GM21619 (cell line): ENCODE results near the gene FBXW11.
A peak's percentile ranks its signal among the peaks of the same experiment; 100 is the strongest.

ENCODE experiments used
- ATAC-seq: cut with Tn5 transposase; IDR thresholded peaks from one replicate; pipeline ENCODE4 v1.9.1; 2021; ENCODE audit not compliant: unreplicated experiment

FBXW11 gene

DNA sequence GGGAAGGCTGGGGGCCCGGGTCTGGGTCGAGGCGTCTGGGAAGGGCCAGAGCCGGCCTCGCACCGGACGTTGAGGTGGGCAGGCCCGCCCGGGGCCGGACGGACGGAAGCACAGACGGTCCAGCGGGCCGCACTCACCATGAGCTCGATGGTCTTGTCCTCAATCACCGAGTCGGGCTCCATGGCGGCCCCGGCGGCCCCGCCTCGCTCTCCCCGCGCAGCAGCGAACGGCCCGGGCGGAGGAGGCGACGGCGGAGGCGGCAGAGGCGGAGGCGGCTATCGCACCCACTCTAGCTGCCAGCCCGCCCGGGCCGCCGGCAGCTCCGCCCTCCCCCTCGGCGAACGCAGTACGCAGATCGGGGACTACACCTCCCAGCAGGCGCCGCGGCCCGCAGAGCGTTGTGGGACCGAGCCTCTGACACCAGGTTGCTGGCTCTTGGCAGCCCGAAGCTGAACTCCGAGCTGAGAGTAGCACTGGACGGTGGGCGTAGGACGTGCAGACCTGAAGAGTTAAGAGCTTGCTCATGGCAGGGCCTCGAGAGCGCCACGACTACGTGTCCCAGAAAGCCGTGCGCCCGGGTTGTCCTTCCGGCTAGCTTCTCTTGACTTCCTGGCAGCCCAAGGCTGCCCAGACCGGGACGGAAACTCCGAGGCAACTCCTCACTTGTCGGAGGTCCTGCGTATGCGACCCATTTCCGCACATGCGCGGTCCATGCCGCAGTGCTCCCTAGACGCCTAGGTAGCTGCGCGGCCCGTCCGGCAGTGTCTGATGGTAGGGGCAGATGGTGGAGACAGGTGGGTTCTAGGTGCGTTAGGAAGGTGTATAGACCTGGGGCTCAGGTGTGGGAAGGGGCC, at the start of gene FBXW11:
TSS of gene FBXW11 (minus strand) at position 318 of the 854 bp plus-strand sequence. CDS start at position 182, 136 bp downstream.
- peak; percentile 78 for ATAC-seq

DNA sequence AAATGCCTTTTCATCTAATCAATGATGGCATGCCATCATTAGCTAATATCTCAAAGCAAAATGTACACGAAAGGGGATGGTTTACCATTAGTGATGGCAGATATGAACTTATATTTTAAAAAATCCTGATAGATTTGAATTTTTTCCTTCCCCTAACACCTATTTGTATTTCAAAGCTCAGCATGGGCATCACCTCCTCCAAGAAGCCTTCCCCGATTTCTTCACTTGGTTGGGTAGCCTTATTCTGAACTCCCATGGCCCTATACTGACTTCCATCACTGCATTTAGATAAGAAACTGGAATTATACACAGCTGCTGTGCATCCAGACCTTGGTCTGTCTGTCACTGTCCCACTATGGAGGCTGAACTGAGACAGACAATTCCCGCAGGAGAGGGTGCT, 49.6 kb upstream of the FBXW11 start:
- ATAC-seq, result no peak

DNA sequence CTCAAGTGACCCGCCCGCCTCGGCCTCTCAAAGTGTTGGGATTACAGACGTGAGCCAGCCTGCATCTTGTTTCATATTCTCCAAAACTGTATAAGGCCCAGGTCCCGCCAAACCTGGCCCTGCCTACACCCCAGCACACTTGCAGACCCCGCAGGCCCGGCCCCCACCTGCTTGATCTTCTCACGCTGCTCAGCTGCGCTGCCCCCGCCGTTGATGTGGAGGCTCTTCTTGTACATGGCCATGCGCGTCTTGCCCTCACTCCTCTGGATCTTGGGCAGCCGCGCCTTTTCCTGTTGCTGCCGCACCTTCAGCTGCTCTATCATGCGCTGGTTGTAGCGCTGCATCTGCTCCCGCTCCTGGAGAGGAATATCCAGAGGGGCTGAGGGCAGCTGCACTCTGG, 49.0 kb upstream of the FBXW11 start:
- ATAC-seq, result no peak

DNA sequence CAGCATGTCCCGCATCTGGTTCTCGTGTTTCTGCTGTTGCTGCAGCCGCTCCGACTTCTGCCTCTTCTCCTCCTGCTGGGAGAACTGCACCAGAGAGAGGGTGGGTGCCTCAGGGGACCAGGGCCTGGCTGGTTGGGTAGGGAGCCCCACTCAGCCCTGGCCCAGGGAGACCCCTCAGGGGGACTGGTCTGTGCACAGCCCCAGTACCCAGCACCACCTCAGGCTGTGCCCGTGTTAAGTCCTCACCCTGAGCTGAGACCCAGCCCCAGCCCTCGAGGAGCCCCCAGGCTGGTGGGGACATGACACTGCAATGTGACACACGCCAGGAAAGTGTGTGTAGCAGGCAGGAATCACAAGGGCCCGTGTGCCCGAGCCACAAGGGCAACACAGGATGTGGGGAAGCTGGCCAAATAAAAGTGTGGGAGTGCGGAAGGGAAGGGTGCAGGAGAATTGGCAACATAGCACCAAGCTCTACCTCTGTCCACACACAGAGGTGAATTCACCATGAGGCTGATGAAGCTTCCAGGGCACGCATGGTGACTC, 48.2 kb upstream of the FBXW11 start:
- no peak for ATAC-seq

DNA sequence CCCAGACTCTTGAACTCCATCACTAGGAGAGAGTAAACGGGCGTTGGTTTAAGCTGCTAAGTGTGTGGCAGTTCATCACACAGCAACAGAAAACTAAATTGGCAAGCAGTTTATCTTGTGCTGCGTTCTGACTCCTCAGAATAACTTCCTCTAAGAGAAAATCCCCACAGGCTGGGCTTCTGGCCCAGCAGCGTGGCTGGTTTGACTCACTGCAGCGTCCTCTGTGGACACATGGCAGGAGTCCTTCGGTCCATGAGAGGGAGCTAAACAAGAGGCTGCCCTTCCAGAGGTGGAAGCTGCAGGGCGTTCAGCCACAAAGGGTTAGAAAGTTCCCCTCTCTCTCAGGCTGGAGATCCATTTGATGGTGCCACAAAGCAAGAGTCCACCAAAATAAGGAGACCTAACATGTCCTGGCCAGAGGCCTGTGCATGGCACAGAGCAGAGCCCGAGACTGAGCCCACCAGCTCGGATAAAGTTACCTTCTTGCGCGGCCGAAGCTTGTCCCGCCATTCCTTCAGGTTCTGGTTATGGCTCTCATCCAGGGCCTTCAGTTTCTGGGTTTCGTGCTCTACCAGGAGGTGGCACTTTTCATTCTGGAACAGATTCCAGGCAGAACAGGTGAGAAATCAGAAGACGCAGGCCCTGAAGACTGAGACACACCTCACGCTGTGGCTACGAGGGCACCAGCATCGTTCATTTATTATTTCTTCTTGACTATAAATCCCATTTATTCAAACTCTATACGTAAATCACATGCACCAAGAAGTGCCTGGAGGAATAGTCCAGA, 46.2 kb upstream of the FBXW11 start:
- no peak for ATAC-seq

DNA sequence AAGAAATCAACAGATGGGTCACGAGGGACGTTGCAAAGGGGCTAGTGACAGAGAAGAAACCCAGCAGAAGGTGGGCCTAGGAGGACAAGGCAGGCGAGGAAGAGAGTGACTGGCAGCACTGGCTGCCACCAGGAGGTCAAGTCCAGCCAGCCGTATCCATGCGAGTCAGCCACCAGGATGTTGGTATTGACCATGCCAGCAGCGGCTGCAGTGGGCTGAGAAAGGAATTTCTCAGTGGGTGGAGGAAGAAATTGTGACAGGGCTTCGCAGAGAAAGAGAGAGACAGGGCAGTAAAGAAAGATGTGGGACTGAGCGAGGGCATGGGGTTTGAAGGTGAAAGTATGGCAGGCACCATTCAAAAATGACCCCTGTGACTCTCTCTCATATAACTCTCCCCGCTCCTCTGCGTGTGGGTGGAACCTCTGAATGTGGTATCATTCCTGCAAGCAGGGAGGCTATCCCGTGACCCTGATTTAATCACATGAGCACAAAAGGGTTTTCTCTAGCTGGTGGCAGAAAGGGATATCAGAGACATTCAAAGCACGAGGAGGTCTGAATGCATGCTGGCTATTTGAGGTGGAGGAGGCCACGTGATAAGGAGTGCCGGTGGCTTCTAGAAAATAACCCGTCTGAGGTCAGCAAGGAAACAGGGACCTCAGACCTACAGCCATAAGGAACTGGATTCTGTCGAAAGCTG, 45.4 kb upstream of the FBXW11 start:
- ATAC-seq, result no peak

DNA sequence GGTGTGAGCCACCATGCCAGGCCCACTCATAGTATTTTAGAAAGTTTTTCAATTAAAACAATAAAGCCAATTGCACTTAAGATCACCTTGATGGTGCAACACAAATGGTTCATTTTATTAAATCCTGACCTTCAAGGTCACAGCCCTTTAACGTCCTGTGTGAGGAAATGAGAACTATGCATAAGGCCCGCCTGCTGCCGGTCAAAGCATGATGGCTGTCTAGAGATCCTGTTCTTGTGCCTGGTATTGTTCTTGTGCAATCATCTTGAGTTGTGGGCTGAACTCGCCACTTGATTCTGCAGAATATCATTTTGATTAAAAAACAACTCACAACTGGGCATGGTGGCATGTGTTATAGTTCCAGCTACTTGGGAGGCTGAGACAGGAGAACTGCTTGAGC, 43.6 kb upstream of the FBXW11 start:
- ATAC-seq, result no peak

DNA sequence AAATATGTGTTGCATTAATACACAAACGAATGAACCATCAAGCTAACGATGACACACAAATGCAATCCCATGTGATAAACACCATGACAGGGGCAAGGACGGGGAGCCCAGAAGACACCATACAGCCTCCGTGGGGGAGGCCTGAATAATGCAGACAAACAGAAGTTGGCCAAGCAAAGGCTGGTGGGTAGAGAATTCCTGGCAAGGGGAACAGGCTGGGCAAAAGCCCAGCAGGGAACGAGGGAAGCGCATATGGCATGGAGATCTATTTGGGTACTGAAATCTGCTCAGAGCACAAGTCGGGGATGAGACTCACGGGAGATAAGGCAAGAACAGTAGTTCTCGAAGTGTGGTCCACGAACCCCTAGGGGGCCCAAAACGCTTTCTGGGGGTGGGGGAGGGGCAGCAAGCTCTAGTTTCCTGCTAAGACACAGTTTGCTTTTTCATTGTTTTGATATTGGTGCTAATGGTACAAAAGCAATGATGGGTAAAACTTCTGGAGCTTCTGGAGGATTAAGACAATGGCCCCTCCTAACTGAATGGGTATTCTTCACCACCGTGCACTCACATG, 42.9 kb upstream of the FBXW11 start:
- no peak for ATAC-seq

DNA sequence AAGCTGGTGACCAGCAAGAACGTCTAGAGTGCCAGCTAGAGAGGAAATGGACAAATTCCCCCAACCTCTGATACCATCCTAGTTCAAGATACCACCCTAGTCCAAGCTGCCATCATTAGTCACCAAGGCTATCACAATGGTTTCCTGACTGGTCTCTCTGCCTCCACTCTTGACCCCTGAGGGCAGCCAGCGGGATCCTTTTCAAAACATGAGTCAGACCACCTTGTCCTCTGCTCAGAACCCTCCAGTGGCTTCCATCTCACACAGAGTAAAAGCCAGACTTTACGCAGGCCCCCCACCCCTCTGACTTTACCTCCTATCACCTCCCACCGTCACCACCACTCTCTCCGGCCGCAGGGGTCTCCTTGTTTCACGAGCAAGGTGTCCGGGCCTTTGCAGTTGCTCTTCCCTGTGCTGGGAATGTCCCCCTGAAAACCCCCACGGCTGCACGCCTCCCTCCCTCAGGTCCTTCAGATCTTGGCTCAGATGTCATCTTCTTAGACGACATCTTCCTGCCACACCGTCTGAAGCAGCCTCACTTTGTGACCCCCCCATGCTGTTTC, 42.2 kb upstream of the FBXW11 start:
- no peak for ATAC-seq

DNA sequence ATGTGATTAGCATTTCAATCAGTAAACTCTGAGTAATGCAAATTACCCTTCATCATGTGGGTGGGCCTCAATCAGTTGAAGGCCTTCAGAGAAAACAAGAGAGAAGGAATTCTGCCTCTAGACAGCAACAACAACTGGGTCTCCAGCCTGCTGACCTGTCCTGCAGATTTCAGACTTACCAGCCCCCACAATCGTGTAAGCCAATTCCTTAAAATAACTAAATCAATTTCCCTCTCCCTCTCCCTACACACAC, 41.7 kb upstream of the FBXW11 start:
- ATAC-seq, result no peak

DNA sequence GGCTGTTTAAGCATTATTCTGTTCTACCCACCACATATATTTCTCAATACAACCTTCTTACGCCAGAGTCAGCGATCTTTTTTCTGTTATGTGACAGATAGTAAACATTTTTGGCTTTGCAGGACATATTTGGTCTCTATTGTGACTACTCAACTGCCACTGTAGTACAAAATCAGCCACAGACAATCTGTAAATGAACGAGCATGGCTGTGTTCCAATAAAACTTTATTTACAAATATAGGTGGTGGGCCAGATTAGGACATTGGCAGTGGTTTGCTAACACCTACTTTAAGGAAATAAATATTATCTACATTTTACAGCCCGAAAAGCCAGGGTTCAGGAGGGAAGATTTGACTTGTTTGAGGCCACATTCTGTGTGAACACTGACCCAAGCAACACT, 40.2 kb upstream of the FBXW11 start:
- ATAC-seq, result no peak

DNA sequence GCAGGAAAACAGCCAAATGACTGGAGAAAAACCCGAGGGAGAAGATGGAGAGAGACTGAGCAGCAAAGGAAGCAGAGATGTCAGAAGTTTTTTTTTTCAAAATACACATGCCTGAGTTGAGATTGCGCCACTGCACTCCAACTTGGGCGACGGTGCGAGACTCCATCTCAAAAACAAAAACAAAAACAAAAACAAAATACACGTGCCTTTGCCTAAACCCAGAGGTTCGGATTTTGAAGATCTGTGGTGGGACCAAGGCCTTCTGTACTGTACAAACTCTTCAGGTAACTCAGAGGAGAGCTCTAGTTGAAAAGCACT, 38.8 kb upstream of the FBXW11 start:
- ATAC-seq, result no peak

DNA sequence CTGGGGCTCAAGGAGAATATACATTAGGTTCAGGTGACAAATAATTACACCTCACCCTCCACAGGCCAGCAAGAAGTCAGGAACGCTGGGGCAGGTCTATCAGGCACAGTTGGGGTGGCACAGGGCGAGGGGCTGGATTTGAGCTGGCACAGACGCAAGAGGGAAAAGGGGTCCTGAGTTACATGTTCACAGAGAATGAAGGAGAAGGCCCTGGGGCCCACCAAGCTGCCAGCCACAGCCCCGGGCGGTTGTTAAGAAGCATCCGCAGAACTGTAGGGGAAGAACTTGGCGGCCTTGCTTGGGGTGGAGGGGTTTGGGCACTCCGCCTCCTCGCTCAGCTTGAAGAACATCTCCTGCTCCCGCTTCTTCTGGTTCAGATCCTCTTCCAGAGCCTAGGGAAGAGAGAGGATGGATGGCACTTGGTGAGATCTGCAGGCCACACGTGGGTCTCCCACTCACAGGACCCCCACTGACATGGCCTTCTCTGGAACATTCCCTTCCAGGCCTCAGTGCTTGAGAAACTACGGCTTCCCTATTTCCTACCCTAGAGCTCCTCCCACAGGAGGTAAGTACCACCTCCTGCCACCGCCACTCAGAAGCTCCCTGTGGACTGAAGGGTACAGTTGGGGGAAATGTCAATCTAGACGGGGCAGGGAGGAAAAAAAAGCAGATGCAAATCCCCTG, 38.3 kb upstream of the FBXW11 start:
- no peak for ATAC-seq

DNA sequence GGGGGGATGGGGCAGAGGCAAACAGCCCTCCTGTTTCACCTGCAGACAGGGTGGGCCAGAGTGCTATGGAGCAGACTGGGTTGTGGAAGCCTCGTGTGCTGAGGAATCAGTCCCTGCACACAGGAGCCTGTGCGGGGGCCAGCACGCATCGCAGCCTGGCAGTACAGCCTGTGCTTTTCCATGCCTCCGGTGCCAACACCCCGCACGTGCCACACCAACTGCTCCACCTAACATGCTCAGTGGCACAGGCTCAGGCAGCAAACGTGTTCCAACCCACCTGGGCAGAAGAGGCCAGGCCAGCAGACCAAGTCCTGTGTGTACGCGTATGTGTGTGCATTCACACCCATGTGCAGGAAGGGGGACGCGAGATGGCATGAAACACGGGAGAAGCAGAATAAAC, 37.4 kb upstream of the FBXW11 start:
- no peak for ATAC-seq

DNA sequence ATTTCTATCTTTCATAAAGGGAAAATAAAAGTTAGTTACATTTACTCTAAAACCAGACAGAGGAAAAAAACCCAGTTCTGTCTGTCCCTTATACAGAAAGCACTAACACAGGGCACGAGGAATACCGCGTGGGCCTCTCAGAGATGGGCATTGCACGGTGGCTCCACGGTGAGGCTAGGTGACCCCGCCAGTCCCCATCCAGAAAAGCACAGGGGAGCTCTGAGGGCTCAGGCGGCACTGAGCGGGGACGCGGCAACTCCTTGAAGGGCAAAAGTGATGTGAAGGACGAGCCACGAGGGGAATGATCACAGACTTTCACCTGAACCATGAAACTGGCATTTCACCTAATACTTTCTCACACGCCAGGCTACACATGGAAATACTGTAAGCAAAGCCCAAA, 35.7 kb upstream of the FBXW11 start:
- no peak for ATAC-seq

DNA sequence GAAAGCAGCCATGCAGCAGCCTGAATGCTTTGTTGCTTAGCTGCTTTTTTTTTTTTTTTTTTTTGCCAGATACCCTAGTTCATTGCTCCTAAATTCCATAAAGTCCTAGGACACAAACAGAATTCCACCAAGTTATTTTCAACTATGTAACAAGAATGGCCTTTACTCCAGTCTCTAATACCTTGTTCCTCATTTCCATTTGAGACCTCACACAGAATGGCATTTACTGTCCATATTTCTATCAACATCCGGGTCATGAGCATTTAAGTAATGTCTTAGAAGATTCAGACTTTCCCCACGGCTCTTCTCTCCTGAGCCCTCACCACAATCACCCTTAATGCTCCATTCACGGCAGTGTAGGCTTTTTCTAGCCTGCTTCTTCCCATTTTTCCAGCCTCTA, 31.7 kb upstream of the FBXW11 start:
- no peak for ATAC-seq

DNA sequence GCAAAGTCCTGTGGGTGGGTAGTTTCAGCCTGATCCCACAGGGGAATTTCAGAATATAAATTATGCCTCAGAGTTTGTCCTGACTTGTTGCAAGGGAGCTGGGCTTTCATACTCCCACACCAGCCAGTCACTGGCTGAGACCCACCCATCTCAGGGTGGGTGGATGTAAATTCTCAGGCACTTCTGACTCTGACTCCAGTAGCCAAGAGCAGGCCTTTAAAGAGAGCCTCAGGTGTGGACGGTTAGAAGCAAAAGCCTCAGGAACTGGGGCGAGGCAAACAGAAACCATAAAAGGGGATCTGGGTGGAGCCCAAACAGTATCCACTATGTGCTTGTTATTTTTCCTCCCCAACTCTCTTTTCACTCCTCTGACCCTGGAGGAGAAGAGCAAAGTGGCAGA, 28.6 kb upstream of the FBXW11 start:
- ATAC-seq, result no peak

DNA sequence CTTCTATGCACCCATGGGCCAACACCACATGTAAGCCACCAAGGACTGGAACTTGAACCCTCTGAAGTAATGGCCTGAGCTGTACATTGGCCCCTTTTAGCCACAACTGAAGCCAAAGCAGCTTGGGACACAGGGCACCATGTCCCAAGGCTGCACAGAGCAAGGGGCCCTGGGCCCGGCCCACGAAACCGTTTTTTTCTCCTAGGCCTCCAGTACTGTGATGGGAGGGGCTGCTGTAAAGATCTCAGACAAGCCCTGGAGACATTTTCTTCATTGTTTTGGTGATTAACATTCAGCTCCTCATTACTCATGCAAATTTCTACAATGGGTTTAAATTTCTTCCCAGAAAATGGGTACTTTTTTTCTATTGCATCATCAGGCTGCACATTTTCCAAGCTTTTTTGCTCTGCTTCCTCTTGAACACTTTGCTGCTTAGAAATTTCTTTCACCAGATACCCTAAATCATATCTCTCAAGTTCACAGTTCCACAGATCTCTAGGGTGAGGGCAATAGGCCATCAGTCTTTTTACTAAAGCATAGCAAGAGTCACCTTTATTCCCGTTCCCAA, 25.5 kb upstream of the FBXW11 start:
- no peak for ATAC-seq

DNA sequence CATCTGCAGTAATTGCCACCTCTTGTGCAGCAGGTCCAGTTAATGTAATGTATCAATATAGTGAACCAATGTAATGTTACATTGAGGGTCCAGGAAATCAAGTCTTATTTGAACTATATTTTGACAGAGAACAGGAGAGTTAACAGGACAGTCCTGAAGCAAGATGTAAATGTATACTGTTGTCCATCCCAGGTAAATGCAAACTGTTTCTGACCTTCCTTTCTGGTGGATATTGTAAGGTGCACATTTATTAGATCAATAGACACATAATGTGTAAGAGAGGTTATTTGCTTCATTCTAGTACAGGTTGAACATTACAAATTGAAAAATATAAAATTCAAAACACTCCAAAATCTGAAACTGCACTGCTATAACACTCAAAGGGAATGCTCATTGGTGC, 23.4 kb upstream of the FBXW11 start:
- ATAC-seq, result no peak

DNA sequence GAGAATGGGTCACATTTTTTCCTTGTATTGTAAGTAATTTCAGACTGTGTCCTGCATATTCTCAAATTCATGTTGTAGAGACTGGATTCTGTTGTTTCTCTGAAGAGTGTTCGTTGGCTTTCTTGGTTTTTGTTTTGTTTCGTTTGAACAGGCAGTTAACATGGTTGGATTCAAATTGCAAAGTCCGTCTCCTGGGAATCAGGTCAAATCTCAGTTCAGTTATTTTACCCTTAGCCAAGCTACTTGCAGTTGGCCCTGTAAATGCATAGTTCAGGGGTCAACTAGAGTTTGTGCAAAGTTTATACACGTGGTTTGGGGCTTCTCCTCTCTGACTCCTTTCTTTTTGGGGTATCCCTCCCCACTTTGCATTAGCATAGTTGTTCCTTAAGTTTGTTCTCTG, 21.7 kb upstream of the FBXW11 start:
- ATAC-seq, result no peak
